Measurements from ENCODE around the gene PARP11. TPM values are rescaled to one million over a fixed set of nuclear protein-coding genes. Genes with fewer than 3 reads are reported as not detected.

The PARP11 gene
- total RNA-seq, 2 donors from 2014 or later: 15.3 to 30.3 TPM

DNA sequence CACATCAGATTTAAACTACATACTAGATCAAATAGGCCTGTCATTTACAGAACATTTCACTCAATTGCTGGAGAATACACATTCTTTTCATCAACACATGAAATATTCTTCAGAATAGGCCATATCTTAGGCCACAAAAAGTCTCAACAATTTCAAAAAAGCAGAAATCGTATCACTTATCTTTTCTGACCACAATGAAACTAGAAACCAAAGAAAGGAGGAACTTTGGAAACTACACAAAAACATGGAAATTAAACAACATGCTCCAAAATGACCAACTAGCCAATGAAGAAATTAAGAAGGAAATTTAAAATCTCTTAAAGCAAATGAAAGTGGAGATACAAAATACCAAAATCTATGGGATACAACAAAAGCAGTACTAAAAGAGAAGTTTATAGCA is 35.1 kb downstream of the PARP11 start:
- H3K4me1 Mint-ChIP-seq: peaks cover 24% of the 10 kb centered on the region
- Histone ChIP-seq H3K27ac (ENCODE audit: low read depth, low read length) (no peak overlapping the region), H3K4me1 (ENCODE audit: control insufficient read depth, insufficient read depth, low read length) (no peaks in the 10 kb centered on the region), H3K27me3 (ENCODE audit: control insufficient read depth, insufficient read depth, low read length, poor library complexity, severe bottlenecking) (no peaks in the 10 kb centered on the region), H3K4me3 (ENCODE audit: low read length) (no peak overlapping the region), H3K36me3 (ENCODE audit: control insufficient read depth, insufficient read depth, low read length) (no peaks in the 10 kb centered on the region), H3K9me3 (ENCODE audit: control insufficient read depth, low read length) (no peaks in the 10 kb centered on the region), H3K9ac (ENCODE audit: extremely low read depth, low read length, poor library complexity, severe bottlenecking) (no peak overlapping the region)
- WGBS, 2 experiments (ENCODE audit: insufficient coverage in 1 of 2, insufficient read length in 1 of 2): 96% methylated on average over 1 of the region's 1 CpG; no CpG with 5 or more reads in 1 of the 2 experiments
- no peak overlapping the region for H3K27ac Mint-ChIP-seq
- no peak for DNase-seq
- H3K9me3 Mint-ChIP-seq: peaks cover 10% of the 10 kb centered on the region
- no peaks in the 10 kb centered on the region for H3K27me3 Mint-ChIP-seq (ENCODE audit: insufficient read depth)
- no peak for TF ChIP-seq CTCF (conservative IDR thresholded peaks at IDR 0.05)
- peaks cover 32% of the 10 kb centered on the region for H3K36me3 Mint-ChIP-seq (ENCODE audit: low read depth)
- H3K4me3 Mint-ChIP-seq: no peak overlapping the region

DNA sequence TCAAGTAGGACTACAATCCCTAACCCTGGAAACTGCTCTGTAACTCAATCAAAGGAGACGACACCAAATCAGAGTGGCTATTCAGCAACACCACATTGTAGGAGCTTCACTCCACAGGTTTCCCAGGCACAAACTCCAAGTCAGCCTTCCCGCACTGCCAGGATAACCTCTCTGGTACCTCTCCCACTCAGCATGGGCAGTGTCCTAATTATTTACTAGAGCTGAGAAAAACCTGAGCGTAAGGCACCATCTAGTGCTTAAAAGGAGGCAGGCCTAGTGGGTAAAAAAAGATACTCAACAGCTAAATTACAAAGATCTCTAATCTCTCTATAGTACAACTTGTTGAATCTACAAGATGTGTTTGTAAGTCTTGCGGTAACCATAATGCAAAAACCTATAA is 36.1 kb downstream of the PARP11 start:
- 80 to 87% methylated on average over 1 to 4 of the region's 4 CpGs for WGBS, 2 experiments (ENCODE audit: insufficient coverage in 1 of 2, insufficient read length in 1 of 2)
- peaks cover 29% of the 10 kb centered on the region for H3K4me1 Mint-ChIP-seq
- DNase-seq: peak; percentile 70
- Histone ChIP-seq H3K36me3 (ENCODE audit: control insufficient read depth, insufficient read depth, low read length) (no peaks in the 10 kb centered on the region), H3K27me3 (ENCODE audit: control insufficient read depth, insufficient read depth, low read length, poor library complexity, severe bottlenecking) (no peaks in the 10 kb centered on the region), H3K27ac (ENCODE audit: low read depth, low read length) (no peak overlapping the region), H3K9ac (ENCODE audit: extremely low read depth, low read length, poor library complexity, severe bottlenecking) (no peak overlapping the region), H3K9me3 (ENCODE audit: control insufficient read depth, low read length) (no peaks in the 10 kb centered on the region), H3K4me1 (ENCODE audit: control insufficient read depth, insufficient read depth, low read length) (no peaks in the 10 kb centered on the region), H3K4me3 (ENCODE audit: low read length) (no peak overlapping the region)
- no peaks in the 10 kb centered on the region for H3K27me3 Mint-ChIP-seq (ENCODE audit: insufficient read depth)
- H3K36me3 Mint-ChIP-seq (ENCODE audit: low read depth): peaks cover 30% of the 10 kb centered on the region
- H3K4me3 Mint-ChIP-seq: no peak overlapping the region
- peak; percentile 69 for TF ChIP-seq CTCF (conservative IDR thresholded peaks at IDR 0.05)
- peak overlapping the region; percentile 35 for H3K27ac Mint-ChIP-seq
- H3K9me3 Mint-ChIP-seq: peaks cover 10% of the 10 kb centered on the region

DNA sequence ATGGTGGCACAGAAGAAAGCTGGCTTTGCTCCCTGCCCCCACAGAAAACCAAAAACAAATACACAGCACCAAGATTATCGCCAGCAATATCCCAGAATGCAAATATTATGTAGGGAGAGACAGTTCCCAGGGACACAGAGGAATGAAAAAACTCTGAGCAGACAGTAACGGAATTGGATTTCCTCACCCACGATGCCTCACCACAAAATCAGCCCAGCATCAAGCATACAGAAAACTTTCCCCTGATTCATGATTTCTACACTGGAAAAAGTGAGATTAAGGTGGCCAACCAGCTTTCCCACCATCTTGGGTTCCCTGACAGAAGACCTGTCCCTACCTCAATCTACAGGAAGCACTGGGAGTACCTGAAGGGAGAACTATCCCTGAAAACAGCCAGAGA is 36.6 kb downstream of the PARP11 start:
- whole genome bisulfite sequencing, 2 experiments (ENCODE audit: insufficient coverage in 1 of 2, insufficient read length in 1 of 2): 98% methylated on average over 3 of the region's 3 CpGs; no CpG with 5 or more reads in 1 of the 2 experiments

More for the DNA sequence above, 36.6 kb downstream of the PARP11 start:
- no peaks in the 10 kb centered on the region for H3K27me3 Mint-ChIP-seq (ENCODE audit: insufficient read depth)
- peaks cover 26% of the 10 kb centered on the region for H3K36me3 Mint-ChIP-seq (ENCODE audit: low read depth)
- no peak overlapping the region for H3K27ac ChIP-seq (ENCODE audit: low read depth, low read length)
- H3K36me3 ChIP-seq (ENCODE audit: control insufficient read depth, insufficient read depth, low read length): no peaks in the 10 kb centered on the region
- TF ChIP-seq CTCF (conservative IDR thresholded peaks at IDR 0.05): no peak
- no peak overlapping the region for H3K4me3 Mint-ChIP-seq
- H3K4me1 ChIP-seq (ENCODE audit: control insufficient read depth, insufficient read depth, low read length): no peaks in the 10 kb centered on the region
- peak overlapping the region; percentile 35 for H3K27ac Mint-ChIP-seq
- H3K9me3 ChIP-seq (ENCODE audit: control insufficient read depth, low read length): no peaks in the 10 kb centered on the region
- H3K4me3 ChIP-seq (ENCODE audit: low read length): no peak overlapping the region
- H3K4me1 Mint-ChIP-seq: peaks cover 29% of the 10 kb centered on the region
- H3K9ac ChIP-seq (ENCODE audit: extremely low read depth, low read length, poor library complexity, severe bottlenecking): no peak overlapping the region
- H3K9me3 Mint-ChIP-seq: peaks cover 10% of the 10 kb centered on the region
- no peaks in the 10 kb centered on the region for H3K27me3 ChIP-seq (ENCODE audit: control insufficient read depth, insufficient read depth, low read length, poor library complexity, severe bottlenecking)
- DNase-seq: no peak

All from endodermal cell (in vitro differentiated cells).